ENCODE measurements around the gene GPR158. TPM values are rescaled to one million over a fixed set of nuclear protein-coding genes. Genes with fewer than 3 reads are reported as not detected.

The GPR158 gene
- total RNA-seq, 1 donor from 2014 or later = 0.12 TPM

DNA sequence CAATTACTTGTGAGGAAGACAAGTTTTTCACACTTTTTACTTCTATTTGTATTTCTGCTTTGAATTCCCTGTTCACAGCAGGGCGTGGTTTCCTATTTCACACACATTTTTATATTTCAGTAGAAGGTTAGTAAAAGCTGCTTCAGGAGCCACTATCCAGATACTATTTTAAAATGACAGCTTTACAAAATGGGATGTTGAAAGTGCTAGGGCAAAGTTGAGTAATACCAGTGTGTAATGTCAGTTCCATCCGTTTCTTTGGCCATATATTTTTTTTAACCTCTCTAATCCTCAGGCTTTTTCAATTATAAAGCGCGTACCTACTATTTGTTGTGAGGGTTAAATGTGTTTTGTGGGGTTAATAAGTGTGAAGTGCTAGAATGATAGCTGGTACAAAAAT lies 276.6 kb downstream of the GPR158 start:
- no peak for ATAC-seq
- TF ChIP-seq, protein P1, sequence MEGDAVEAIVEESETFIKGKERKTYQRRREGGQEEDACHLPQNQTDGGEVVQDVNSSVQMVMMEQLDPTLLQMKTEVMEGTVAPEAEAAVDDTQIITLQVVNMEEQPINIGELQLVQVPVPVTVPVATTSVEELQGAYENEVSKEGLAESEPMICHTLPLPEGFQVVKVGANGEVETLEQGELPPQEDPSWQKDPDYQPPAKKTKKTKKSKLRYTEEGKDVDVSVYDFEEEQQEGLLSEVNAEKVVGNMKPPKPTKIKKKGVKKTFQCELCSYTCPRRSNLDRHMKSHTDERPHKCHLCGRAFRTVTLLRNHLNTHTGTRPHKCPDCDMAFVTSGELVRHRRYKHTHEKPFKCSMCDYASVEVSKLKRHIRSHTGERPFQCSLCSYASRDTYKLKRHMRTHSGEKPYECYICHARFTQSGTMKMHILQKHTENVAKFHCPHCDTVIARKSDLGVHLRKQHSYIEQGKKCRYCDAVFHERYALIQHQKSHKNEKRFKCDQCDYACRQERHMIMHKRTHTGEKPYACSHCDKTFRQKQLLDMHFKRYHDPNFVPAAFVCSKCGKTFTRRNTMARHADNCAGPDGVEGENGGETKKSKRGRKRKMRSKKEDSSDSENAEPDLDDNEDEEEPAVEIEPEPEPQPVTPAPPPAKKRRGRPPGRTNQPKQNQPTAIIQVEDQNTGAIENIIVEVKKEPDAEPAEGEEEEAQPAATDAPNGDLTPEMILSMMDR (IDR thresholded peaks at IDR 0.05) = no peak
- intact Hi-C loops (cut with DNase I) = no loop called here
- no peak overlapping the region for H3K27ac ChIP-seq
- H3K36me3 ChIP-seq = no peaks in the 10 kb centered on the region
- H3K4me1 ChIP-seq = no peaks in the 10 kb centered on the region
- DNase-seq = no peak
- no peak overlapping the region for H3K4me3 ChIP-seq
- no peaks in the 10 kb centered on the region for H3K27me3 ChIP-seq (ENCODE audit: low read depth)
- peaks cover 12% of the 10 kb centered on the region for H3K9me3 ChIP-seq

DNA sequence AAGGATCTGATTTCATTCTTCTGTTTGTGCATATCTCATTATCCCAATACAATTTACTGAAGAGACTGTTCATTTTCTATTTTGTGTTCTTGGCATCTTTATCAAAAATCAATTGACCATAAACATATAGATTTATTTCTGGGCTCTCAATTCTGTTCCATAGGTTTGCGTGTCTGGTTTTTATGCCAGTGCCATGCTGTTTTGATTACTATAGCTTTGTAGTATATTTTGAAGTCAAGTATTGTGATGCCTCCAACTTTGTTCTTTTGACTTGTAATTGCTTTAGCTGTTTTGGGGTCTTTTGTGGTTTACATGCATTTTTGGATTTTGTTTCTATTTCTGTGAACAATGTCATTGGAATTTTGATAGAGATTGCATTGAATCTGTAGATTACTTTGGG lies 278.8 kb downstream of the GPR158 start:
- Histone ChIP-seq H3K36me3 (no peaks in the 10 kb centered on the region), H3K4me1 (no peaks in the 10 kb centered on the region), H3K27me3 (ENCODE audit: low read depth) (no peaks in the 10 kb centered on the region), H3K27ac (no peak overlapping the region), H3K4me3 (no peak overlapping the region), H3K9me3 (peaks cover 12% of the 10 kb centered on the region)
- no peak for DNase-seq
- no peak for ATAC-seq
- intact Hi-C loops (cut with DNase I) = no loop called here
- TF ChIP-seq, protein P1 (IDR thresholded peaks at IDR 0.05) = no peak

DNA sequence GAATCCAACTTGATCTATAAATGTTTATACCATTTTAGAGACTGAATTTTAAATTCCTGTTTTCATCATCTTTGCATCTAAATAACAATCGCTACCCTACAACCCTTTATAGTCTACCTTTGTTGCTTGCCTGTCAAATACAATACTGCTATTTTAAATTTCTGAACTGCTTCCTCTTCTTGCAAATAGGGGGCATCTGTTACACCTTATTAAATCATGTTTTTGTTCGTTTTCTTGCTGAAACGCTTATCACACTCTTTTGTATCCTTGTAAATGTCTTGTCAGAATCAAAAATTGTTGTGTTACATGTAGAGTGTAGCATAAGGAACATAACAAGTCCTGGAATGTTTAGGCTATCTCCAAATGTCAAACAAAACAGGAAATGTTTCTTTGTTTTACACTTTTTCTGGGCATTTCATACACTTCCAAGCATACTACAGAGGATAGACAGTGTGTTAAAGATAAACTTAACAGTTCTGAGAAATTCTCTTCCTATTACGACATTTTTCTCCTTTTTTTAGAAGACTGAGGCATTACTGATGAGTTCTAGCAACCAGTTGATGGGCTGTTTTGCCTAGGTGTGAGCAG lies 281.3 kb downstream of the GPR158 start:
- H3K9me3 ChIP-seq = peaks cover 12% of the 10 kb centered on the region
- H3K27ac ChIP-seq = no peak overlapping the region
- no peak overlapping the region for H3K4me3 ChIP-seq
- intact Hi-C loops (cut with DNase I) = no loop called here
- no peak for DNase-seq
- TF ChIP-seq, protein P1 (IDR thresholded peaks at IDR 0.05) = no peak
- no peak for ATAC-seq
- H3K36me3 ChIP-seq = no peaks in the 10 kb centered on the region
- no peaks in the 10 kb centered on the region for H3K27me3 ChIP-seq (ENCODE audit: low read depth)
- no peaks in the 10 kb centered on the region for H3K4me1 ChIP-seq

DNA sequence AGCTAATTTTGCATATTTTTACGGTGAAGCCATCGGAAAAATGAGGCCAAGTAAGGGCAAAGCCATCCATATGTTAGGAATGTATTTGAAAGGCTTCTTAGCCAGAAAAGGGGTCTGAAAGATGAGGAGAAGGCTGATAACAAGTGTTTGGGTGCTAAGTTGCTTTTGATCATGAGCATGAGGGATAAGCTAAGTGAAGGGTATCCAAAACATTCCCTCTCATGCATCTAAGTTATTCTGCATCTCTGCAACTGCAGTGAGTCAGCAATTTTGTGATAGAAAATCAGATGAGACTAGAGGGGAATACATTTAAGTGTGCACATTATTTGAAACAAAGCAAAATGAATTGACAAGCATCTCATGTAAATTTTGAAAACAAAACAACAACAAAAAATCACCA lies 282.8 kb downstream of the GPR158 start:
- H3K27ac ChIP-seq = no peak overlapping the region
- peaks cover 12% of the 10 kb centered on the region for H3K9me3 ChIP-seq
- no peaks in the 10 kb centered on the region for H3K4me1 ChIP-seq
- no peak for ATAC-seq
- no peak for DNase-seq
- no peak overlapping the region for H3K4me3 ChIP-seq
- H3K36me3 ChIP-seq = no peaks in the 10 kb centered on the region
- H3K27me3 ChIP-seq (ENCODE audit: low read depth) = no peaks in the 10 kb centered on the region
- intact Hi-C loops (cut with DNase I) = no loop called here
- TF ChIP-seq, protein P1 (IDR thresholded peaks at IDR 0.05) = no peak

DNA sequence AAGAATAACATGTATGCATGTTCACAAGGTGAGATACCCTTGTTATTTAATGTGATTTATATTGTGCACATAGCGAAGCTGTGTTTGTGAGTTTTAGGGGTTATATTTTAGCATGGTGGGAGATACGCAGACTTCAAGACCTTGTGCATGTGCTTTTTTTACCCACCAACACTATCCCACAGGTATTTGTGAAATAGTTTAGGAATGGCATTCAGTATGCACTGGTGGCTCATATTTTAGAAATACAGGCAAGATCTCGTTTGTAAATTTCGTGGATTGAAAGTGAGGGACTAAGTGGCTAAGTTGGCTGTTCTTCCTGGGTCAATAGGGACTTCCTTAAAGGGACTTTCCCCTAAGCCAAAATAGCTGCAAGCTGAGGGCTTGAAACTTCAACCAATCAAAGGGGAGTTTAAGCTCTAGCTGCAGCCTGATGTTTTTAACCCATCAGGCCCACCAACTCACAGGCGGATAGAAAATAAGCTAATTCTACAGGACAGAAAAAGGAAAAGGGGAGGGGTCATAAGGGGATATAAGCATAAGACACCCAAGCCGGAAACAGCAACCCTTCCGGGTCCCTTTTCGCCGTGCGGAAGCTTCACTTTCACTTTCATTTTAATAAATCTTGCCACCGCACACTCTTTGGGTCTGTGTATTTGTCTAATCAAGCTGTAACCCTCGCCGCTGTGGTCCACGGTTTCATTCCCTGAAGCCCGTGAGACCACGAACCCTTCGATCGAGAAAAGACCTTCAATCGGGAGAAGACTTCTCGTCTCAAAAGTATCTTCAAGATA lies 291.0 kb downstream of the GPR158 start:
- H3K36me3 ChIP-seq = no peaks in the 10 kb centered on the region
- no peaks in the 10 kb centered on the region for H3K9me3 ChIP-seq
- H3K4me3 ChIP-seq = no peak overlapping the region
- H3K27ac ChIP-seq = no peak overlapping the region
- ATAC-seq (no peak), DNase-seq (no peak)
- TF ChIP-seq, protein P1 (IDR thresholded peaks at IDR 0.05) = no peak
- no peaks in the 10 kb centered on the region for H3K4me1 ChIP-seq
- intact Hi-C loops (cut with DNase I) = no loop called here
- no peaks in the 10 kb centered on the region for H3K27me3 ChIP-seq (ENCODE audit: low read depth)
